Measurements from ENCODE around the gene CSNK2B.

GRCh38 chr6:31683591-31683990 lies 17.7 kb downstream of the CSNK2B start:
- TF ChIP-seq CTCF (conservative IDR thresholded peaks at IDR 0.05) (no peak), ZFX (IDR thresholded peaks at IDR 0.05) (no peak)
